HG03432 (cell line): ENCODE measurements around the gene FLACC1.
"Not testable (repeated sequence)": the region's sequence is repeated elsewhere in the genome, so short reads cannot be mapped to it uniquely, and the experiment has no call there.

Source experiments
- ATAC-seq: cut with Tn5 transposase; IDR thresholded peaks from one replicate; pipeline ENCODE4 v1.9.1; 2021; ENCODE audit warnings: mild to moderate bottlenecking, moderate library complexity; ENCODE audit not compliant: unreplicated experiment

FLACC1 gene

GRCh38 chr2:201357221-201357620, at the start of gene FLACC1:
TSS of gene FLACC1 (minus strand) at chr2:201357345. CDS start at chr2:201351404, 5,941 bp downstream.
- ATAC-seq: no peak

GRCh38 chr2:201406077-201406662, 49.0 kb upstream of the FLACC1 start:
- ATAC-seq: no peak

GRCh38 chr2:201404699-201405280, 47.6 kb upstream of the FLACC1 start:
- ATAC-seq: no peak

- no peak for ATAC-seq
Observed at GRCh38 chr2:201403880-201404279, 46.7 kb upstream of the FLACC1 start.

GRCh38 chr2:201402651-201403562, 45.8 kb upstream of the FLACC1 start:
- no peak for ATAC-seq

GRCh38 chr2:201401815-201402214, 44.7 kb upstream of the FLACC1 start:
- no peak for ATAC-seq

GRCh38 chr2:201396595-201396994, 39.5 kb upstream of the FLACC1 start:
- ATAC-seq: no peak

- no peak for ATAC-seq
Observed at GRCh38 chr2:201383136-201383535, 26.0 kb upstream of the FLACC1 start.

GRCh38 chr2:201378496-201379397, 21.6 kb upstream of the FLACC1 start:
- no peak for ATAC-seq

GRCh38 chr2:201377218-201377617, 20.1 kb upstream of the FLACC1 start:
- ATAC-seq: no peak

GRCh38 chr2:201369775-201370174, 12.6 kb upstream of the FLACC1 start:
- ATAC-seq: no peak

GRCh38 chr2:201369318-201369717, 12.2 kb upstream of the FLACC1 start:
- not testable (repeated sequence) for ATAC-seq

GRCh38 chr2:201366146-201366545, 9.0 kb upstream of the FLACC1 start:
- ATAC-seq: no peak

- ATAC-seq: peak; percentile 63
Observed at GRCh38 chr2:201363857-201364560, 6.9 kb upstream of the FLACC1 start.

GRCh38 chr2:201362396-201362795, 5.3 kb upstream of the FLACC1 start:
- no peak for ATAC-seq

- no peak for ATAC-seq
Observed at GRCh38 chr2:201361078-201361733, 4.1 kb upstream of the FLACC1 start.

GRCh38 chr2:201360256-201360655, 3.1 kb upstream of the FLACC1 start:
- no peak for ATAC-seq

GRCh38 chr2:201358684-201359083, 1.5 kb upstream of the FLACC1 start:
- ATAC-seq: peak; percentile 53

GRCh38 chr2:201353116-201353515, 4.0 kb downstream of the FLACC1 start:
- no peak for ATAC-seq

- ATAC-seq: no peak
Observed at GRCh38 chr2:201350879-201351278, 6.3 kb downstream of the FLACC1 start.
